Raji (cell line): ENCODE data around the gene IMPDH1.

Experiments
- POLR2A ChIP-seq: IDR thresholded peaks from 2 replicates; pipeline ENCODE4 v1.6.1; 2011; ENCODE audit warnings: low read depth, low read length, control low read depth; ENCODE audit not compliant: insufficient read depth

Gene IMPDH1

DNA sequence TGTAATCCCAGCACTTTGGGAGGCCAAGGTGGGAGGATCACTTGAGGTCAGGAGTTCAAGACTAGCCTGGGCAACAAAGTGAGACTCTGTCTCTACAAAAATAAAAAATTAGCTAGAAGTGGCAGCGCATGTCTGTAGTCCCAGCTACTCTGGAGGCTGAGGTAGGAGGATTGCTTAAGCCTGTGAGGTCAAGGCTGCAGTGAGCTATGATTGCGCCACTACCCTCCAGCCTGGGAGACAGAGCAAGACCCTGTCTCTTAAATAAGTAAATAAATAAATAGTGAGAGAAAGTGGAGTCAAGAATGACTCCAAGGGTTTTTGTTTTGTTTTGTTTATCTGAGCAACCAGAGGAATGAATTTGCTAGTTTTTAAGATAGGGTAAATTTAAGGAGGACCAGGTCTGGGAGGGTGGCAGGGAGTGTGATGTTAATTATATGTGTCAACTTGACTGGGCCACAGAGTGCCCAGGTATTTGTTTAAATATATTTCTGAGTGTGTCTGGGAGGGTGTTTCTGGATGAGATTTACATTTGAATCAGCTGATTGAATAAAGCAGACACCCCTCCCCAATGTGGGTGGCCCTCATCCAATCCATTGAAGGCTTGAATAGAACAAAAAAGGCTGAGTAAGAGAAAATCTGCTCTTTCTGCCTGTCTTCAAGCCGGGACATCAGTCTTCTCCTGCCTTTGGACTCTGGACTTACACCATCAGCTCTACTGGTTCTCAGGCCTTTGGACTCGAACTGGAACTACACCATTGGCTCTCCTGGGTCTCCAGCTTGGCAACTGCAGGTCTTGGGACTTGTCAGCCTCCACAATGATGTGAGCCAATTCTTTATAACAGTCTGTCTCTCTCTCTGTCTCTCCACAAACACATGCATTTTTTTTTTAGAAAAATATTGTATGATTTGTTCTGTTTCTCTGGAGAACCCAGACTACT lies 23.5 kb downstream of the IMPDH1 start:
- no peak for TF ChIP-seq POLR2A

DNA sequence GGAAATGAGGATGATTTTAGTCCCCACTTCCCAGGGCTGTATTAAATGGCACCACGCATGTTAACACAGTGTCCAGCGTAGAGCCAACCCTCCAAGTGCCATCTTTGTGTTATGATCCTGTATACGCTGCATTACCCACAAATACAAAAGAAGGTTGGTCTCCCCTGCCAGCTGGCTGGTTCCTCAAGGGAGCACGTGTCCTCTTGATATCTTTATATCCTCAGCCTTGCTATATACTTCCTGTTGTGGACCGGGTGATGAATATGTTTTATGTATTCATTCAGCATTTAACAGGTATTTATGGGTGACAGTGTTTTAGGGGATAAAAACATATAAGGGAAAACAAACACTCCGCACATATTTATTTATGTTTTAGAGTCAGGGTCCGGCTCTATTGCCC lies 25.1 kb downstream of the IMPDH1 start:
- TF ChIP-seq POLR2A, result no peak

DNA sequence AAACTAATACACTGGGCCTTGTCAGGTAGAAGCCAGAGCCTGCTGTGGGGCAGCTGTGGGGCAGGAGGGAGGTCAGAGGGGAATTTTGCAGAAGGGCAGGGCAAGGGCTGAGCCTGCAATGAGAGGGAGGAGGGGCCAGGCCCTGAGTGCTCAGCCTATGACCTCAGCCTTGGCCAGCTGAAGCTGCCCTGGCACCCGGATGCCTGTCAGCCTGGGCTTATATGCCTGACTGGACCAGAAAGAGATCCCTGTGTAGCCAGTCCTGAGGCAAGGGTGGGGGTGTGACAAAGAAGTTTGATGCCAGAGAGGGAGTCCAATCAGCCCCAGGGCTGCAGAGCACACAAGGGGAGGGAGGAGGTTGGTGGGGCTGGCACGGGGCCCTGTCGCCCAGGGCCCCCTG lies 26.0 kb downstream of the IMPDH1 start:
- TF ChIP-seq POLR2A, result no peak

DNA sequence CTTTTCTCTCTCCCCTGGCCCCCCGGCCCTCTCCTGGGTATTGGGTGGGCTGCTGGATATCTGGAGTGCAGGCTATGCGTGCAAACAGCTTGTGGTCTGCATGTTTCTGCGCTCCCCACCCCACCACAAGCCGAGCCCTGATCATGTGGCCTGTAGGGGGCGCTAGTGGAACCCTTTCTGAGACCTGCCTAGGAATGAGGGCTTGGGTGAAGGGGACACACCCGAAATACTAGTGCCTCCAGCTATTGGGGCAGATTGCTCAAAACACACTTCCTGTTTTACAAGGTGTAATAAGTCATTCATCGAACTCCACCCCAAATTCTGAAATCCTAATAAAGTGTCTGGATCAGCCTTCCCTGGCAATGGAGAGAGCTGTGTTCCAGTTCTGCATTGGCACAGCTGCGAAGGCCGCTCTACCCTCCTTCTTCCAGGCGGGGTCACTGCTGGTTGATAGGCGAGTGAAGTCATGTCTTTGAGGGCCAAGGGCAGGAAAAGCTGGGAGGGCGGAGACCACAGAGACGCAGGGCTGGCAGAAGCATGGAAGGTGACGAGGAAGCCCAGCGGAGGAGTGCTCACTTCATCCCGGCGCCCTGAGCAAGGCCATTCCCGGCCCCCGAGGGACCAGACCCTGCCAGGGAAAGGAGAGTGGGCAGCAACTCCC lies 28.5 kb downstream of the IMPDH1 start:
- no peak for TF ChIP-seq POLR2A

- TF ChIP-seq POLR2A, result no peak
Measured at GRCh38 chr7:128380483-128381106, 29.2 kb downstream of the IMPDH1 start.

- no peak for TF ChIP-seq POLR2A
Measured at GRCh38 chr7:128379900-128380479, 29.8 kb downstream of the IMPDH1 start.

DNA sequence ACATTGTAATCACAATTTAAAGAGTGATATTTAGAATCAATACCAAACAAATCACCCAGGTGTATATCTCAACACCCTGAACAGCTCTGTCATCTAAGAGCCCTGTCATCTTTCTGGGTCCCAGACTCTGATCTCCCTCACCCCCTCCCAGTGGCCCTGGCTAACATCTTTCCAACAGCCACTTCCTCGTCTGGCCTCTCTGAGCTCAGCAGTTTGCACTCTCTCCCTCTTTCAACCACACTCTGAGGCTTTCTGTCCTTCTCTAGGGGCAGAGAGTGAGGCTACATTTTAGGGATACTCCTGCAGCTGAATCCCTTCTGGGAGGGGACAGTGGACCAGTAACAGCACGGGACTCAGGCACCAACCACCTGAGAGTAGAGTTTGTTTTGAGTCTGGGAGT lies 31.1 kb downstream of the IMPDH1 start:
- no peak for TF ChIP-seq POLR2A

- TF ChIP-seq POLR2A, result no peak
Measured at GRCh38 chr7:128376077-128376476, 33.7 kb downstream of the IMPDH1 start.

DNA sequence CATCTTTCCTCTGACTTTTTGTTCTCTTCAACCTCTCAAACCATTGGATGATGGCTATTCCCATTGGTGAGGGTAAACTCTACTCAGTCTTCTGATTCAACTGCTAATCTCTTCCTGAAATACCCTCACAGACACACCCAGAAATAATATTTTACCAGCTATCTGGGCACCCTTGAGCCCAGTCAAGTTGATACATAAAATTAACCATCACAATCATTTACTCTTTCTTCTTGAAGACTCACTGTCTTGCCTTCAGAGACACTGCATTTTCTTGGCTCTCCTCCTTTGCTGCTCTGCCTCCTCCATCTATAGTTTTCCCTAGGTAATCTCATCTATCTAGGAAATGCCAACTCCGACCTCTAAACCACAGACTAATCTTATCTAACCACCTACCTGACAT lies 35.7 kb downstream of the IMPDH1 start:
- no peak for TF ChIP-seq POLR2A

DNA sequence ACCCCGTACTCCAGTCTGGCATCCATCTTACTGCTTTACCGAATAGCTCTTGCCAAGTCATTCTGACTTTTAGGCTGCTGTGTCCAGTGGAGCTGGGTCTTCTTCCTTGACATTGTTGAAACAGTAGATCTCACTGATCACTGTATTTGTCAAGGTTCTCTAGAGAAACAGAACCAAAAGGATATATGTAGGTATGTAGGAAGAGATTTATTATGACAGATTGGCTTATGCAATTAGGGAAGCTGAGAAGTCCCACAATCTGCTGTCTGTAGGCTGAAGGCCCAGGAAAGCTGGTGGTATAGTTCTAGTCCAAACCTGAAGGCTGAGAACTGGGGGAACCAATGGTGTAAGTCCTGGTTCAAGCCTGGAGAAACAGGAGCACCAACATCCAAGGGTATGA lies 36.2 kb downstream of the IMPDH1 start:
- no peak for TF ChIP-seq POLR2A

DNA sequence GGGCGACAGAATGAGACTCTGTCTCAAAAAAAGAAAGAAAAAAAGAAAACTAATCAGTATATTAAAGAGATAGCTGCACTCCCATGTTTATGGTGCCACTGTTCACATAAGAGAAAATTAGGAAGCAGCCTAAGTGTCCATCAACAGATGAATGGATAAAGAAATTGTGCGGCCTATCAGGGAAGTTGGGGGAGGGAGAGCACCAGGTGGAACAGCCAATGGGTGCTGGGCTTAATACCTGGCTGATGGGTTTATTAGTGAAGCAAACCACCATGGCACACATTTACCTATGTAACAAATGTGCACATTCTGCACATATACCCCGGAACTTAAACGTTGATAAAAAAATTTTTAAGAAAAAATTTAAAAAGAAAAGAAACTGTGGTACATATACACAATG lies 39.3 kb downstream of the IMPDH1 start:
- no peak for TF ChIP-seq POLR2A

DNA sequence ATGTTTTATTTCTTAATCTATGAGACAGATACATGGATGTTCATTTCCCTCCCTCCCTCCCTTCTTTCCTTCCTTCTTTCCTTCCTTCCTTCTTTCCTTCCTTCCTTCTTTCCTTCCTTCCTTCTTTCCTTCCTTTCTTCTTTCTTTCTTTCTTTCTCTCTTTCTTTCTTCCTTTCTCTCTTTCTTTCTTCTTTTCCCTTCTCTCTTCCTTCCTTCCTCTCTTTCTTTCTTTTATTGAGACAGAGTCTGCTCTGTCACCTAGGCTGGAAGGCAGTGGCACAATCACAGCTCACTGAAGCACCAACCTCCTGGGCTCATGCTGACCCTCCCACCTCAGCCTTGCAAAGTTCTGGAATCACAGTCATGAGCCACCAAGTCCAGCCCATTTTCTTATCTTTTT lies 42.8 kb downstream of the IMPDH1 start:
- TF ChIP-seq POLR2A, result no peak

GRCh38 chr7:128366300-128366699 lies 43.5 kb downstream of the IMPDH1 start:
- TF ChIP-seq POLR2A, result no peak

GRCh38 chr7:128365432-128365831 lies 44.4 kb downstream of the IMPDH1 start:
- no peak for TF ChIP-seq POLR2A

DNA sequence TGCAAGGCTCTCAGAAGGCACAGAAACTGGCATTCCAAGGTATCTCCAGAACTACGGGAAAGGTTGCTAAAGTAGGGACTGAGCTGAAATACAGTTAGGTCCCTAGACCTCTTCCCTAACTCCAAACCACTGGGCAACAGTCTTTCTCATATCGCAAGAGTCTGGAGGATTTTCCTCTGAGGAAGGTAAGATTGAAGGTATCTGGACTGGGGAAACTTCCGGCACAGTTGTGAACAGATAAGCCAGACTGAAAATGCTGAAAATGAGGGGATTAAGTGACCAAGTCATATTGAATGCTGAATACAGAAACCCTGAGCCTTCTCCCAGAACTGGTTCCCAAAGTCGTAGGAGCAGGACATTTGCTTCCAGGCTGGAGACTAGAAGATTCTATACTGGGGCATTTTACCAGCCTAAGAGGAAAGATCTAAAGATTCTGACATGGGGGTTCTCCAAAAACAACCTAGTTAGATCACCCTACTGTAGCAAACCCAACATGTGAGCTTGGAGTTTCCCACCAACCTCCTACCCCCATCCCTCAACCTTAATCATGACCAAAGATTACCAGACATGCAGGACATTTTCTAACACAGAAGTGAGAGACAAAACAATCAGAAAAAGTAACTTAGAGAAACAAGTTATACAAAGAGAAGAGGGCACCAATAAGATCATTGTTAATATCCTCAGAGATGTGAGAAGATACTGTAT lies 45.5 kb downstream of the IMPDH1 start:
- TF ChIP-seq POLR2A, result no peak
